ENCODE measurements around the gene TUT4.

TUT4 gene

GRCh38 chr1:52533713-52534112 is 19.2 kb downstream of the TUT4 start:
- no peaks in the 10 kb centered on the region for H3K36me3 ChIP-seq (ENCODE audit: low read length)
- H3K4me2 ChIP-seq (ENCODE audit: low read depth, low read length, poor library complexity, severe bottlenecking): no peak overlapping the region
- H3K4me3 ChIP-seq (ENCODE audit: insufficient read depth, low read length, poor library complexity, severe bottlenecking): no peak overlapping the region
- peaks cover 98% of the 10 kb centered on the region for H3K79me2 ChIP-seq (ENCODE audit: insufficient read depth, low read length)
- H4K20me1 ChIP-seq (ENCODE audit: low read depth, low read length): peaks cover 11% of the 10 kb centered on the region
- no peak overlapping the region for H2AFZ ChIP-seq (ENCODE audit: low read depth, low read length, severe bottlenecking)
- no peaks in the 10 kb centered on the region for H3K9me3 ChIP-seq (ENCODE audit: insufficient read depth, low read length)
- no peak for TF ChIP-seq EZH2phosphoT487 (conservative IDR thresholded peaks at IDR 0.05; ENCODE audit: low read length)
- TF ChIP-seq CTCF (IDR thresholded peaks at IDR 0.05; ENCODE audit: insufficient read depth, low read length, poor library complexity, severe bottlenecking): no peak
- no peaks in the 10 kb centered on the region; the same call in 1 of the 2 replicates for H3F3A ChIP-seq (ENCODE audit: insufficient read depth)
- H3K27me3 ChIP-seq (ENCODE audit: low read length): no peaks in the 10 kb centered on the region
- H3K27ac ChIP-seq (ENCODE audit: low read depth, low read length): no peak overlapping the region
- H3K9ac ChIP-seq (ENCODE audit: low read length): no peak overlapping the region
- no peaks in the 10 kb centered on the region for H3K9me2 ChIP-seq (replicated peaks; ENCODE audit: insufficient read depth, low read length)

GRCh38 chr1:52532731-52533327 is 20.1 kb downstream of the TUT4 start:
- H3K9me2 ChIP-seq (replicated peaks; ENCODE audit: insufficient read depth, low read length): no peaks in the 10 kb centered on the region
- peak overlapping the region; percentile 23 for H3K4me2 ChIP-seq (ENCODE audit: low read depth, low read length, poor library complexity, severe bottlenecking)
- H2AFZ ChIP-seq (ENCODE audit: low read depth, low read length, severe bottlenecking): no peak overlapping the region
- H3K9ac ChIP-seq (ENCODE audit: low read length): no peak overlapping the region
- no peaks in the 10 kb centered on the region for H3K27me3 ChIP-seq (ENCODE audit: low read length)
- no peaks in the 10 kb centered on the region for H3K36me3 ChIP-seq (ENCODE audit: low read length)
- no peaks in the 10 kb centered on the region; the same call in 1 of the 2 replicates for H3F3A ChIP-seq (ENCODE audit: insufficient read depth)
- H3K4me3 ChIP-seq (ENCODE audit: insufficient read depth, low read length, poor library complexity, severe bottlenecking): no peak overlapping the region
- H4K20me1 ChIP-seq (ENCODE audit: low read depth, low read length): peaks cover 10% of the 10 kb centered on the region; the same call in 1 of the 2 replicates
- H3K9me3 ChIP-seq (ENCODE audit: insufficient read depth, low read length): no peaks in the 10 kb centered on the region
- no peak overlapping the region for H3K27ac ChIP-seq (ENCODE audit: low read depth, low read length)
- peaks cover 95% of the 10 kb centered on the region for H3K79me2 ChIP-seq (ENCODE audit: insufficient read depth, low read length)
- TF ChIP-seq CTCF (IDR thresholded peaks at IDR 0.05; ENCODE audit: insufficient read depth, low read length, poor library complexity, severe bottlenecking): no peak
- TF ChIP-seq EZH2phosphoT487 (conservative IDR thresholded peaks at IDR 0.05; ENCODE audit: low read length): no peak

- Histone ChIP-seq H3F3A (ENCODE audit: insufficient read depth) (no peaks in the 10 kb centered on the region; the same call in 1 of the 2 replicates), H3K27ac (ENCODE audit: low read depth, low read length) (no peak overlapping the region), H3K79me2 (ENCODE audit: insufficient read depth, low read length) (peaks cover 94% of the 10 kb centered on the region), H3K9me2 (replicated peaks; ENCODE audit: insufficient read depth, low read length) (no peaks in the 10 kb centered on the region), H3K4me3 (ENCODE audit: insufficient read depth, low read length, poor library complexity, severe bottlenecking) (no peak overlapping the region), H3K36me3 (ENCODE audit: low read length) (no peaks in the 10 kb centered on the region), H3K9ac (ENCODE audit: low read length) (no peak overlapping the region), H2AFZ (ENCODE audit: low read depth, low read length, severe bottlenecking) (no peak overlapping the region), H3K27me3 (ENCODE audit: low read length) (no peaks in the 10 kb centered on the region), H3K4me2 (ENCODE audit: low read depth, low read length, poor library complexity, severe bottlenecking) (peak overlapping the region; percentile 23), H3K9me3 (ENCODE audit: insufficient read depth, low read length) (no peaks in the 10 kb centered on the region), H4K20me1 (ENCODE audit: low read depth, low read length) (peaks cover 10% of the 10 kb centered on the region; the same call in 1 of the 2 replicates)
- TF ChIP-seq CTCF (IDR thresholded peaks at IDR 0.05; ENCODE audit: insufficient read depth, low read length, poor library complexity, severe bottlenecking): no peak
- TF ChIP-seq EZH2phosphoT487 (conservative IDR thresholded peaks at IDR 0.05; ENCODE audit: low read length): no peak
Measured at GRCh38 chr1:52532247-52532646, 20.6 kb downstream of the TUT4 start.

All from SU-DHL-6 (cell line).